HG02852 (cell line): Measurements from ENCODE around the gene TSPAN4.

Experiments
- ATAC-seq: cut with Tn5 transposase; IDR thresholded peaks from one replicate; pipeline ENCODE4 v1.9.1; 2021; ENCODE audit warnings: mild to moderate bottlenecking, moderate library complexity; ENCODE audit not compliant: unreplicated experiment

Gene TSPAN4

GRCh38 chr11:847876-848275 lies 5.2 kb downstream of the TSPAN4 start:
- ATAC-seq = no peak

DNA sequence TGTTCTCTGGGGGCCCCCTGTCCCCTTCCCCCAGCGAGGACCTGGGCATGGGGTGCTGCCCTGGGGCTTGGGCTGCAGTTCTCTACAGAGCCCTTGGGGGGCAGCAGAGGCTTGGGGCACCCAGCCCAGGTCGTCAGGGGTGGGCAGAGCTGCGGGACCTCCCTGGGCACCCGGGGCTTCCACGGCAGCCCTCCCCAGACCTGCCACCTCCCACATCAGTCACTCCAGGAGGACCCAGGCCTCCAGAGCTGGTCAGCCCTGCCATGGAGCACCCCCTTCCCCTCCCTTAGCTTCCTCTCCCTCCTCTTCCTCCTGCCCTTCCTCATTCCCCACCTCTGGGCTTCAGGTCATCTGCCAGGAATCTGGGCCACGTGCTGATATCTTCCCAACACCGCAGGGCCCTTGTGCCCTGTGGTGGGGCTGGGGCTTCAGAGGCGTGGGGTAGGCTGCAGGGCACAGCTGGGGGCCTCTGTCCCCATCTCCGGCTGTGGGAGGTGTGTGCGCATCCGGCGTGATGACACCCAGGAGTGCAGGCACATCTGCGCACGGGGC lies 5.8 kb downstream of the TSPAN4 start:
- no peak for ATAC-seq

- ATAC-seq = no peak
Measured at GRCh38 chr11:849104-849824, 6.6 kb downstream of the TSPAN4 start.

- no peak for ATAC-seq
Measured at GRCh38 chr11:849951-850774, 7.5 kb downstream of the TSPAN4 start.

- ATAC-seq = no peak
Measured at GRCh38 chr11:850775-851763, 8.4 kb downstream of the TSPAN4 start.

- no peak for ATAC-seq
Measured at GRCh38 chr11:852762-853161, 10.1 kb downstream of the TSPAN4 start.

DNA sequence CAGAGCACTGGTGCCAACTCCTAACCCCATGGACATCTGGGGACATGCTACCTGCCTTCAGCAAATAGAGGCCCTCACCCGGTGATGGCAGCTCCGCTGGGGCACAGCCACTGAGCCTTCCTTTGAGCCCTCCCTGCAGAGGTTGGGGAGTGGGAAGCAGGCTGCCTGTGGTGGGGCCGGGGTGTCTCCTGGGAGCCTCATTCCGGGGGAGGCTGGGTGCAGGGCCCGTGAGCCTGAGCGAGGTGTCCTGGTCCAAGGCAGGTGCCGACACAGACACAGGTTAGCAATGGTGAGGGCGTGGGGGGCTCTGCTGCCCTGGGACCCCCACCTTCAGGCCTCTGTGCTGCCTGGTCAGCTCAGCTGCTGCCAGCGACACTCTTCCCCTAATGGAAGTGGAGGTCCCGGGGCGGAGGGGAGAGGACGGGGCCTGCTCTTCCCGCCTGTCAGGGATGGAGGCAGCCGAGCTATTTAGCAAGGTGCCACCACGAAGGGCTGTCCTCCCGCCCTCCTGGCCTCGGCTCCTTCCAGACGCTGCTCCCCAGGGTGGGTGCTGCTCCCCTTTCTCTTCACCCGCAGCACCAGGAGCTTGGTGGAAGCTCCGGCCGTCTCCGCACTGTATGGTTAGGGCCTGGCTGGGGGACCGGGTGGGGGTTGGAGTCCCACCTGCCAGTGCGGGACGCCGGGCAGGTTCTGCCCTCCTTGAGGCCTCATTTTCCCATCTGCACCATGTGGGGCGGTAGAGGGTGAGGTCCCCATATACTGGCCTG lies 11.2 kb downstream of the TSPAN4 start:
- ATAC-seq = no peak

DNA sequence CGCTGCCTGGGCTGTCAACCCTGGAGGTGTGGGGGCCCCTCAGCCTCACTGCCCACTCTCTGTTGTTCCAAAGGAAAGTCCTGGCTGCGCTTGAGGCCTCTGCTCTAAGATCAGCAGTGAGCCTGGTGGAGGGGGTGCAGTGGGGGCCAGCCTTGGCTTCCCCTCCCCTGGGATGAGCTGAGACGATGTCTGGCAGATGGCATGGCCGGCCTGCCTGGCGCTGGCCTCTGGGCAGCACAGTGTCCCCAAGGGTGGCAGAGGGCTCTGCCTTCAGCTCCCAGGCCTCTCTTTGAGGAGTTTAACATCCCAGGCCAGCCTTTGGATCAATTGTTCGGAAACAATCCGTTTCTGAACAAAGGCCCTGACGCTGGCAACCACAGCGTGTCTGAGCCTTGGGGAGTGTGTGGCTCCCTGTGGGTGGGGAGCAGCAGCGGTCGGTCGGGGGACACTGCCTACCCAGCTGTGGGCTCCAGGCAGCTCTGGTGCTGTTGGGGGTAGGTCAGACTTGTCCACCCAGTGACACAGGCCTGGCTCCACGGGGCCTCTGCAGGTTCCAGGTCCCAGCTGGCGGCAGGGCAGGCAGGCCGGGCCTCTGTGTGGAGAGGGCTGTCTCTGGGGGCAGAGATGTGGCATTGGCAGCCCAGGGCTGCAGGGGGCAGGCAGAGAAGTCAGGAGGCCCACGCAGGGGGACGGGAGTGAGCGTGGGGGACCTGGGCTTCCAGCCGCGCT lies 12.1 kb downstream of the TSPAN4 start:
- ATAC-seq = no peak

- ATAC-seq = no peak
Measured at GRCh38 chr11:855330-855674, 12.7 kb downstream of the TSPAN4 start.

DNA sequence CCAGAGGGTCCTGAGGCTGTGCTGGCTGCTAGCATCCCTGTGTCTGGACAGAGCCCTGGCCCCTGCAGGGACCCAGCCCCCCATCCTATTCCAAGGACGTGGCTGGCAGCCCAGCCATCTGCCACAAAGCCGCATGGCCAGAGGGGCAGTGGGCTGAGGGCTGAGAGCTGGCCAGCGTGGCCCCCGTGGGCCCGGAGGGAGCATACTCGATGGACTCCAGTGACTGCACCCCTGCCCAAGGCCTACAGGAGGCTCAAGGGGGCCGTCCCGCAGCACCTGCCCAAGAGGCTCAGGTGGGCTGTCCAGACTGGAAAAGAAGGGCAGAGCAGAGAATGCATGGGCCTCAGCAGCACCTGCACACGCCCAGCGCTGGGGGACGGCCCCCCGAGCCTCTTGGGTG lies 13.1 kb downstream of the TSPAN4 start:
- no peak for ATAC-seq

GRCh38 chr11:856397-856796 lies 13.7 kb downstream of the TSPAN4 start:
- ATAC-seq = no peak

- ATAC-seq = no peak
Measured at GRCh38 chr11:858053-858761, 15.6 kb downstream of the TSPAN4 start.

DNA sequence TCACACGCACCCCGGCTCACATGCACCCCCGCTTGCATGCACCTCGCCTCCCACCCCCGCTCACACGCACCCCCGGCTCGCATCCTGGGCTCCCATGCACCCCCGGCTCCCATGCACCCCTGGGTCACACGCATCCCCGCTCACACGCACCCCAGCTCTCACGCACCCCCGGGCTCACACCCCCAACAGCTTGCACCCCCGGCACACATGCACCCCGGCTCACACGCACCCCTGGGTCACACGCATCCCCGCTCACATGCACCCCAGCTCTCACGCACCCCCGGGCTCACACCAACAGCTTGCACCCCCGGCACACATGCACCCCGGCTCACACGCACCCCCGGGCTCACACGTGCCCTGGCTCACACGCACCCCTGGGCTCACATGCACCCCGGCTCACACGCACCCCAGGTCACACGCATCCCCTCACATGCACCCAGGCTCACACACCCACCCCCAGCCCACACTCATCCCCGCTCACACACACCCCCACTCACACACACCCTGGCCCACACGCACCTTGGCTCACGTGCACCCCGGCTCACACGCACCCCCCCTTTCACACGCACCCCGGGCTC lies 16.2 kb downstream of the TSPAN4 start:
- no peak for ATAC-seq

DNA sequence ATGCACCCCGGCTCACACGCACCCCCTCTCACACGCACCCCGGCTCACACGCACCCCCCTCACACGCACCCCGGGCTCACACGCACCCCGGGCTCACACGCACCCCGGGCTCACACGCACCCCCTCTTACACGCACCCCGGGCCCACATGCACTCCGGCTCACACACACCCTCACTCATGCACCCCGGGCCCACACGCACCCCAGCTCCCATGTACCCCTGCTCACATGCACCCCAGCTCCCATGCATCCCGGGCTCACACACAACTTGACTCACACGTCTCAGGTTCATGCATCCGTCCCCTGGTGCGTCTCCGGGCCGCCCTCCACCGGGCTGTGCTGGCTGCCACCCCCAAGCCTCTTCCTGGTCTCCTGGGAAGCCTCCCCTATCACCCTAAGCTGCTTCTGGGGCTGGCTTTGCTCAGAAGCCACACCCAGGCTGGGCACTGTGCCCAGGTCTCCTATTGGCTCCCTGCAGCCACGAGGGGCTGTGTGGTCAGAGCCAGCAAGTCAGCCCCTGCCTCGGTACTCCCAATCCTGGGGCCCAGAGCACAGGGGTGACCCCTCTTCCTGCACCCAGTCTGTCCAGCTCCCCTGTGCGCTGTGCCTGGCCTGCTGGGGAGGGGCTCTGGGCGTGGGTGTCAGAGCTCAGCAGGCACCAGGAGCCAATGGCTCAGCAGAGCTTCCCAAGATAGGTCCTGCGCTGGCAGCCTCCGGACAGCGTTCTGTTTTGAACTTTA lies 16.9 kb downstream of the TSPAN4 start:
- ATAC-seq = no peak

GRCh38 chr11:860234-861104 lies 17.8 kb downstream of the TSPAN4 start:
- no peak for ATAC-seq

- no peak for ATAC-seq
Measured at GRCh38 chr11:861105-861479, 18.4 kb downstream of the TSPAN4 start.

- ATAC-seq = no peak
Measured at GRCh38 chr11:862081-862661, 19.5 kb downstream of the TSPAN4 start.
